Measurements from ENCODE around the gene OR56A3.

Gene OR56A3

GRCh38 chr11:5973530-5973929 lies 31.5 kb downstream of the OR56A3 start:
- DNase-seq (ENCODE audit: low read depth in 3 of 3) = no peak

DNA sequence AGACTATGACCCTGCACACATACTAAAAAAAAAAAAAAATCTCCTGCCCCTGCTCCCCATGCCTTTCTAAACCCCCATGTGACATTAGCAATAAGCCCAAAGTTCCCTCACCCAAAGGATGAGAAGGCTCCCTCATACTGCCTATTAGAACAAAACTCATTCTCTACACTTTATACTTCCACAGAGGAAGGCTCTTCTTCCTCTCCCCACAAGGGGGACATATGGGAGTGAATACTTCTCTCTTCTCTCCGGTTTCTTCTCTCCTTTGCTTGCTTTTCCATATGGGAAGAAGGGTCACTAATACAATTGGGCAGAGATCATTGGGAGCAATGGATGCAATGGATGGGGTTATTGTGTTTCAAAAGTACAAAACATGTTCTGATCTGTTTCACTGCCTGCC lies 41.4 kb downstream of the OR56A3 start:
- DNase-seq (ENCODE audit: low read depth in 3 of 3) = no peak

GRCh38 chr11:5986885-5987284 lies 44.8 kb downstream of the OR56A3 start, which contains the start of gene OR52L1:
Gene OR52L1 (minus strand): TSS chr11:5986985. CDS start chr11:5986930, 55 bp downstream.
- no peak for DNase-seq (ENCODE audit: low read depth in 3 of 3)

DNA sequence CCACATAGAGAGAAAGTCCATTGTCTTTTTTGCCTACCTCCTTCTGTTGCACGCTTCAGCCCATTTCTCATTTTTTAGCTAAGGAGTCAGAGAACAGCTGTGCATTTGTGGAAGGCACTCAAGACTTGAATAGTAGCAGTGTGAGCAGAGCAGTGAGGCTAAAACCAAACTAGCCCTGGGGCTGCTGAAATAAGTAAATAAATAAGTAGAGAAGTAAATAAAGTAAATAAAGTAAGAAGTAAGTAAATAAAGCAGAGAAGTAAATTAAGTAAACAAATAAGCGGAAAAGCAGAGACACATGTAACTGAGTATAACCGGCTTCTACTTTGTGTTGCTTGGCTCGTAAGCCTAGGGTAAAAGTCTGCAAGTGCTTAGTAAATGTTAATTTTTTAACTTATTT lies 47.2 kb downstream of the OR56A3 start:
- no peak for DNase-seq (ENCODE audit: low read depth in 3 of 3)

DNA sequence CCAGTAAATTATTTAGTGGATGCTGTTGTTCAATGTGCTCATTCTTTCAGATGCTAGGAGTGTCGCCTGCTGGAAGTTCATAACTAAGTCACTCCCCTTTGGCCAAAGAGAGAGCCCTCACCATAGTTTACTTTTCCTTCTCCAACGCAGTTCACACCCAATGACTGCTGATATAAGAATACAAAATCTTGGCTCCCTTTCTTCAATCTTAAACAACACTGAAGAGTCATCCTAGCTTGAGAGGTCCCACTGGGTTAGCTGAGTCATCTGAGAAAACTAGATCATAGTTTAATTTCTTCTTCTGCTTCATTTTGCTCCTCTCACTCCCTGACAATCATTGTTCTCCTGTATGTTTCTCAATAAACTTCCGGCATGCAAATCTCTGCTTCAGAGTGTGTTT lies 50.1 kb downstream of the OR56A3 start:
- DNase-seq (ENCODE audit: low read depth in 3 of 3) = no peak

DNA sequence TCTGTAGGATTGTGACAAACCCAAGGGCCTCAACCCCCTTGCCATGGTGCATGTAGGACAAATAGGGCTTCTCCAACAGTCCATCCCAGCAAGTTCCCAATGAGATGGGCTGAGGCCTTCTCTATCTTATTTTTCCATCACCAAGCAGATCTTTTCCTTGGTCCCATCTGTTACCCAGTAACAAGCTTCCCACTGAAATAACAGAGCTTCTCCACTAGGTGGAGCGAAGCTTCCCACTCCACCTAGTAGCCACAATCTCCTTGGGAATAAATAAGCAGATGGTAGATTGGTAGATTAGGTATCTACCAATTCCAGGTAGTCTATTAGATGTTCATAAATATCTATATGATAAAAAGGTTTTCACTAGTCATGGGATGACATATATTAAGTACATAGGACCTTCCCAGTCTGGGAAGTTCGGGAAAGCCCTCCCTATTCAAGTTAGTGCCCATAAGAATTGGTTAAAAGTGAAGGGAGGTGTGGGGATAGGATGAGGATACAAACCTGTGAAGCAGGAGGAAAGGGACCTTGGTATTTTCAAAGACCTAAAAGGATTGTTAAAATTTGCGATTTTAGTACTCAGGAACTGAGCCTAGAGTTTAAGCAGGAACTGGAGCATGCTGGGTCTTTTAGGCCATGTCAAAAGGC lies 50.7 kb downstream of the OR56A3 start:
- DNase-seq (ENCODE audit: low read depth in 3 of 3) = no peak

DNA sequence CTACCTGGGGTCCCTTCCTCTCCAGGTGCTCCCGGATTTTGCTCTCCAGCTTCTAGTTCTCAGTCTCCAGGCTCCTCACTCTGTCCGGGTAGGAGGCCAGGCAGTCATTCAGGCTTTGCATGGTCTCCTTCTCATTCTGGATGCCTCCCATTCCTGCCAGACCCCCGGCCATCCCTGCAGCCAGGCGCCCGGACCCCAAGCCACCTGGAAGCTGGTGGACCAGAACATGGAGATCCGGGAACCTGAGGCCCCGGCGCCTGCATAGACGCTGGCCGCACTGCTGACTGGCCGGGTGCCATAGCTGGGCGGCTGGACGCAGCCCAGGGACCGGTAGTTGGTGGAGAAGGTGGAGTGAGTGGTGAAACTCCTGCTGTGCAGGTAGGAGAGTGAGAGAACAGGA lies 52.7 kb downstream of the OR56A3 start:
- no peak for DNase-seq (ENCODE audit: low read depth in 3 of 3)
